ENCODE results near the gene KNSTRN.

Gene KNSTRN

GRCh38 chr15:40379853-40380252 is 2.7 kb upstream of the KNSTRN start:
- TF ChIP-seq ZFX (IDR thresholded peaks at IDR 0.05) (no peak), CTCF (conservative IDR thresholded peaks at IDR 0.05) (no peak)

GRCh38 chr15:40380636-40381035 is 1.9 kb upstream of the KNSTRN start:
- no peak for TF ChIP-seq ZFX (IDR thresholded peaks at IDR 0.05)
- TF ChIP-seq CTCF (conservative IDR thresholded peaks at IDR 0.05): no peak
- no peak overlapping the region for H3K27ac ChIP-seq

More at GRCh38 chr15:40379853-40380252, 2.7 kb upstream of the KNSTRN start:
- H3K27ac ChIP-seq: no peak overlapping the region

- peak overlapping the region; percentile 90; the same call in 1 of the 2 replicates for H3K27ac ChIP-seq
- TF ChIP-seq ZFX (IDR thresholded peaks at IDR 0.05) (no peak), CTCF (conservative IDR thresholded peaks at IDR 0.05) (no peak)
Measured at GRCh38 chr15:40381818-40382529, 547 bp upstream of the KNSTRN start.

- no peak overlapping the region; the same call in 1 of the 2 replicates for H3K27ac ChIP-seq
- TF ChIP-seq ZFX (IDR thresholded peaks at IDR 0.05) (no peak), CTCF (conservative IDR thresholded peaks at IDR 0.05) (no peak)
Measured at GRCh38 chr15:40386480-40386879, 4.0 kb downstream of the KNSTRN start.

- TF ChIP-seq ZFX (IDR thresholded peaks at IDR 0.05): no peak
- TF ChIP-seq CTCF (conservative IDR thresholded peaks at IDR 0.05): no peak
- peak overlapping the region; percentile 86 for H3K27ac ChIP-seq
Measured at GRCh38 chr15:40388941-40389823, 6.7 kb downstream of the KNSTRN start.

- TF ChIP-seq CTCF (conservative IDR thresholded peaks at IDR 0.05): no peak
- no peak; the same call in 1 of the 2 replicates for TF ChIP-seq ZFX (IDR thresholded peaks at IDR 0.05)
- H3K27ac ChIP-seq: peak overlapping the region; percentile 86
Measured at GRCh38 chr15:40389824-40390595, 7.5 kb downstream of the KNSTRN start.
